ENCODE data around the gene ENPP6. TPM values are rescaled to one million over a fixed set of nuclear protein-coding genes. Genes with fewer than 3 reads are reported as not detected.

ENPP6 gene
- polyA plus RNA-seq, 1 donor from 2014 or later = not detected

GRCh38 chr4:184154199-184154598, 63.5 kb downstream of the ENPP6 start:
- no peak overlapping the region for H3K4me3 ChIP-seq (ENCODE audit: low read length)
- no peak for TF ChIP-seq REST (IDR thresholded peaks at IDR 0.05; ENCODE audit: borderline replicate concordance)
- TF ChIP-seq MXI1 (conservative IDR thresholded peaks at IDR 0.05; ENCODE audit: poor library complexity, severe bottlenecking) = no peak
- no peak for TF ChIP-seq CTCF (IDR thresholded peaks at IDR 0.05; ENCODE audit: poor library complexity, severe bottlenecking)
- no peak for TF ChIP-seq SMC3 (conservative IDR thresholded peaks at IDR 0.05; ENCODE audit: poor library complexity)
- no peak for TF ChIP-seq TAF1 (IDR thresholded peaks at IDR 0.05; ENCODE audit: low read depth)
- no peak for TF ChIP-seq RAD21 (conservative IDR thresholded peaks at IDR 0.05)
- TF ChIP-seq EP300 (conservative IDR thresholded peaks at IDR 0.05; ENCODE audit: poor library complexity, severe bottlenecking) = no peak
- TF ChIP-seq POLR2AphosphoS5 (IDR thresholded peaks at IDR 0.05) = no peak
- TF ChIP-seq EZH2 (IDR thresholded peaks at IDR 0.05; ENCODE audit: borderline replicate concordance, insufficient read depth, low read length, poor library complexity, severe bottlenecking) = no peak
- no peak overlapping the region for H2AFZ ChIP-seq (ENCODE audit: low read depth, low read length)
- H3K9me3 ChIP-seq (ENCODE audit: low read length) = no peaks in the 10 kb centered on the region
- H3F3A ChIP-seq (ENCODE audit: insufficient read depth, low read length, poor library complexity, severe bottlenecking) = no peaks in the 10 kb centered on the region
- no peak overlapping the region for H3K27ac ChIP-seq (ENCODE audit: low read length)
- no peak overlapping the region for H3K9ac ChIP-seq (ENCODE audit: low read length)
- H3K79me2 ChIP-seq (replicated peaks; ENCODE audit: insufficient read depth, low read length) = no peaks in the 10 kb centered on the region
- H4K20me1 ChIP-seq (ENCODE audit: insufficient read depth) = no peaks in the 10 kb centered on the region
- H3K27me3 ChIP-seq (ENCODE audit: insufficient read depth, low read depth, low read length) = no peaks in the 10 kb centered on the region
- H3K9me2 ChIP-seq (ENCODE audit: insufficient read depth, low read length) = no peaks in the 10 kb centered on the region
- no peak overlapping the region for H3K4me2 ChIP-seq (ENCODE audit: low read length)
- no peaks in the 10 kb centered on the region for H3K36me3 ChIP-seq (ENCODE audit: insufficient read depth, low read length)

- no peak overlapping the region for H3K27ac ChIP-seq (ENCODE audit: low read length)
- TF ChIP-seq RAD21 (conservative IDR thresholded peaks at IDR 0.05) = no peak
- no peak for TF ChIP-seq EP300 (conservative IDR thresholded peaks at IDR 0.05; ENCODE audit: poor library complexity, severe bottlenecking)
- TF ChIP-seq CTCF (IDR thresholded peaks at IDR 0.05; ENCODE audit: poor library complexity, severe bottlenecking) = no peak
- no peak for TF ChIP-seq REST (IDR thresholded peaks at IDR 0.05; ENCODE audit: borderline replicate concordance)
- no peak for TF ChIP-seq TAF1 (IDR thresholded peaks at IDR 0.05; ENCODE audit: low read depth)
- TF ChIP-seq MXI1 (conservative IDR thresholded peaks at IDR 0.05; ENCODE audit: poor library complexity, severe bottlenecking) = no peak
- no peak for TF ChIP-seq SMC3 (conservative IDR thresholded peaks at IDR 0.05; ENCODE audit: poor library complexity)
- TF ChIP-seq EZH2 (IDR thresholded peaks at IDR 0.05; ENCODE audit: borderline replicate concordance, insufficient read depth, low read length, poor library complexity, severe bottlenecking) = no peak
- TF ChIP-seq POLR2AphosphoS5 (IDR thresholded peaks at IDR 0.05) = no peak
- no peaks in the 10 kb centered on the region for H3K79me2 ChIP-seq (replicated peaks; ENCODE audit: insufficient read depth, low read length)
Observed at GRCh38 chr4:184153781-184154180, 63.9 kb downstream of the ENPP6 start.

More at GRCh38 chr4:184153781-184154180, 63.9 kb downstream of the ENPP6 start:
- H3K4me2 ChIP-seq (ENCODE audit: low read length) = no peak overlapping the region
- no peak overlapping the region for H3K4me3 ChIP-seq (ENCODE audit: low read length)
- H2AFZ ChIP-seq (ENCODE audit: low read depth, low read length) = no peak overlapping the region
- H3K9ac ChIP-seq (ENCODE audit: low read length) = no peak overlapping the region
- H3F3A ChIP-seq (ENCODE audit: insufficient read depth, low read length, poor library complexity, severe bottlenecking) = no peaks in the 10 kb centered on the region
- H3K9me2 ChIP-seq (ENCODE audit: insufficient read depth, low read length) = no peaks in the 10 kb centered on the region
- H4K20me1 ChIP-seq (ENCODE audit: insufficient read depth) = no peaks in the 10 kb centered on the region
- H3K9me3 ChIP-seq (ENCODE audit: low read length) = no peaks in the 10 kb centered on the region
- no peaks in the 10 kb centered on the region for H3K27me3 ChIP-seq (ENCODE audit: insufficient read depth, low read depth, low read length)
- H3K36me3 ChIP-seq (ENCODE audit: insufficient read depth, low read length) = no peaks in the 10 kb centered on the region

Measured in neural cell (in vitro differentiated cells).